Endothelial cell of umbilical vein (primary cell): Measurements from ENCODE around the gene HYAL2. TPM values are rescaled to one million over a fixed set of nuclear protein-coding genes. Genes with fewer than 3 reads are reported as not detected.

Experiments used
- BruUV-seq: library from RNA; stranded (reverse); fragments of 400-500 nt; replicated peaks from 2 replicates; lab custom pipeline; 2021; lab: Mats Ljungman, UMichigan
- CTCF ChIA-PET: fragments of 300-600, 350-600 bp; sonication (Branson Sonifier 250); formaldehyde crosslinking; loops from one replicate; lab custom pipeline; 2021; ENCODE audit warnings: antibody characterized with exemption, inconsistent platforms; lab: Charles Lee
- POLR2A ChIA-PET: fragments of 300-600, 350-600 bp; sonication (Branson Sonifier 250); formaldehyde crosslinking; loops from one replicate; lab custom pipeline; 2021; ENCODE audit warnings: antibody characterized with exemption, inconsistent platforms; lab: Charles Lee
- DNase-seq: peaks from one replicate; pipeline ENCODE4 v3.0.0-alpha.2; 2011; ENCODE audit warnings: low read depth, low spot score
- FAIRE-seq: peaks from 2 replicates; lab custom pipeline; 2011; peaks lifted over from hg19 to GRCh38; lab: Jason Lieb, UNC
- H2AFZ ChIP-seq: 2 replicates; pipeline ENCODE4 v1.6.0; 2012; ENCODE audit warnings: low read depth, low read length, control low read depth, inconsistent platforms
- H3K27ac ChIP-seq: 2 replicates; pipeline ENCODE4 v1.5.1; 2011; ENCODE audit warnings: low read depth, mild to moderate bottlenecking, control low read depth, low read length, moderate library complexity; ENCODE audit not compliant: insufficient read depth
- H3K27me3 ChIP-seq, 2 experiments: 2 replicates each; pipeline versions ENCODE4 v1.6.0 to v1.6.1; 2011; ENCODE audit warnings: low read length in 2 of 2, mixed read lengths in 1 of 2; ENCODE audit not compliant: control insufficient read depth in 2 of 2, insufficient read depth in 2 of 2
- H3K36me3 ChIP-seq, 2 experiments: 2 replicates in 1 of 2; 3 replicates in 1 of 2; pipeline ENCODE4 v1.5.1; 2011; ENCODE audit warnings: low read length in 2 of 2, mild to moderate bottlenecking in 1 of 2, moderate library complexity in 1 of 2; ENCODE audit not compliant: control insufficient read depth in 2 of 2, insufficient read depth in 2 of 2; ENCODE audit errors: extremely low read depth in 1 of 2
- H3K4me1 ChIP-seq: 3 replicates; pipeline ENCODE4 v1.5.1; 2011; ENCODE audit warnings: mild to moderate bottlenecking, low read length; ENCODE audit not compliant: control insufficient read depth, insufficient read depth; ENCODE audit errors: extremely low read depth
- H3K4me2 ChIP-seq: 2 replicates; pipeline ENCODE4 v1.6.1; 2011; ENCODE audit warnings: low read length, control low read depth, mixed read lengths; ENCODE audit not compliant: insufficient read depth
- H3K4me3 ChIP-seq, 3 experiments: fragments of 200-600 bp in 1 of 3; sonication (generic), shearing (Covaris generic) in 1 of 3; replicated peaks in 1 of 3; 2 replicates each; pipeline ENCODE4 v1.5.1; 2011 to 2016; ENCODE audit warnings: control low read depth in 3 of 3, low read length in 3 of 3, mild to moderate bottlenecking in 2 of 3, inconsistent platforms in 1 of 3, low read depth in 1 of 3, moderate library complexity in 1 of 3; ENCODE audit not compliant: insufficient read depth in 1 of 3
- H3K79me2 ChIP-seq: 2 replicates; pipeline ENCODE4 v1.6.0; 2012; ENCODE audit warnings: low read length, inconsistent platforms; ENCODE audit not compliant: control insufficient read depth, insufficient read depth
- H3K9ac ChIP-seq: replicated peaks from 2 replicates; pipeline ENCODE3; 2011; ENCODE audit warnings: low read length, control low read depth; ENCODE audit not compliant: insufficient read depth; ENCODE audit errors: extremely low read depth
- H3K9me1 ChIP-seq: replicated peaks from 3 replicates; pipeline ENCODE4 v1.6.0; 2011; ENCODE audit warnings: mild to moderate bottlenecking, low read length; ENCODE audit not compliant: control insufficient read depth, insufficient read depth; ENCODE audit errors: extremely low read depth
- H3K9me3 ChIP-seq: replicated peaks from 2 replicates; pipeline ENCODE4 v1.5.1; 2012; ENCODE audit warnings: low read length, inconsistent platforms; ENCODE audit not compliant: control insufficient read depth, insufficient read depth
- H4K20me1 ChIP-seq: replicated peaks from 2 replicates; pipeline ENCODE3; 2011; ENCODE audit warnings: mild to moderate bottlenecking, low read length; ENCODE audit not compliant: control insufficient read depth, insufficient read depth; ENCODE audit errors: extremely low read depth
- FOS ChIP-seq: IDR thresholded peaks from 2 replicates; pipeline ENCODE4 v1.6.1; 2011; ENCODE audit warnings: mild to moderate bottlenecking, low read length, moderate library complexity, borderline replicate concordance; ENCODE audit not compliant: insufficient read depth
- GATA2 ChIP-seq: IDR thresholded peaks from 2 replicates; pipeline ENCODE4 v1.7.0; 2011; ENCODE audit warnings: low read depth, mild to moderate bottlenecking, moderate library complexity, mixed read lengths, low read length; ENCODE audit not compliant: insufficient read length, insufficient read depth
- JUN ChIP-seq: IDR thresholded peaks from 2 replicates; pipeline ENCODE4 v1.6.1; 2011; ENCODE audit warnings: borderline replicate concordance, low read depth; ENCODE audit not compliant: insufficient read length, insufficient read depth
- MAX ChIP-seq: IDR thresholded peaks from 2 replicates; pipeline ENCODE4 v1.6.1; 2011; ENCODE audit not compliant: insufficient read depth, insufficient read length
- MYC ChIP-seq: IDR thresholded peaks from one replicate; pipeline ENCODE4 v1.6.1; 2011; ENCODE audit warnings: mild to moderate bottlenecking, low read depth, low read length
- POLR2A ChIP-seq: IDR thresholded peaks from 2 replicates; pipeline ENCODE4 v1.6.1; 2012; ENCODE audit warnings: low read depth, mild to moderate bottlenecking, control low read depth, low read length
- POLR2AphosphoS5 ChIP-seq: IDR thresholded peaks from 2 replicates; pipeline ENCODE4 v1.6.1; 2012; ENCODE audit warnings: low read depth, mild to moderate bottlenecking, control low read depth, low read length, moderate library complexity; ENCODE audit not compliant: insufficient read depth
- dilution Hi-C: fragments of 300-500 bp; cut with MboI; formaldehyde crosslinking; loops from one replicate; pipeline ENCODE4 v1.15.0; 2019; ENCODE audit warnings: low sequenced_read_pairs; ENCODE audit not compliant: extremely low pct_ligation_motif_present
- intact Hi-C: fragments of 100-400 bp; cut with micrococcal nuclease; formaldehyde crosslinking; loops from one replicate; pipeline ENCODE4 v1.10.0; 2022
- polyA plus RNA-seq, 4 experiments: library from polyadenylated mRNA; depleted of rRNA in 3 of 4; stranded (reverse) in 3 of 4; unstranded in 1 of 4; fragments of >200 nt; gene quantifications; 2 replicates each; pipeline versions ENCODE4 v1.2.1 to v1.2.3, GENCODE V29; 2011 to 2012; ENCODE audit warnings: missing spikeins in 1 of 4
- total RNA-seq: library from RNA; stranded (reverse); gene quantifications from 2 replicates; pipeline ENCODE4 v1.2.3, GENCODE V29; 2021

HYAL2 gene
- total and polyA plus RNA-seq, 2 donors (not counting 3 experiments of a cell fraction or from before 2014, with no cell fraction given) = 266 to 970 TPM

- no TSS peak for BruUV-seq
- Histone ChIP-seq H3K9ac (peak overlapping the region; percentile 72), H4K20me1 (peaks cover 6% of the 10 kb centered on the region), H3K9me1 (no peaks in the 10 kb centered on the region), H3K4me1 (peaks cover 31% of the 10 kb centered on the region), H3K9me3 (no peaks in the 10 kb centered on the region), H3K27me3 (no peaks in the 10 kb centered on the region), H2AFZ (no peak overlapping the region), H3K36me3 (peaks cover 8 to 28% of the 10 kb centered on the region in 2 experiments), H3K4me2 (peak overlapping the region; percentile 90), H3K27ac (no peak overlapping the region), H3K4me3 (peak overlapping the region; percentile 5 to 83 (median 63)), H3K79me2 (peaks cover 43% of the 10 kb centered on the region)
- ChIA-PET CTCF (interaction anchor here (0.5 to 2.1 kb wide), 7 partner anchors 9 to 258 kb away, joined by 3 to 14 read pairs (median 4); partner anchors contain the start of gene ZMYND10), POLR2A (no interaction called here)
- FAIRE-seq = no peak
- TF ChIP-seq FOS (no peak), GATA2 (no peak), JUN (no peak), MAX (no peak), MYC (no peak)
- intact Hi-C loops (loop anchor here (5.0 kb wide), 1 partner anchor 1035 kb away; the partner anchor contains the start of gene RBM15B), dilution Hi-C loops (no loop called here)
- DNase-seq = no peak
Observed at GRCh38 chr3:50357481-50357880, 34.9 kb upstream of the HYAL2 start.

GRCh38 chr3:50356553-50356952, 34.0 kb upstream of the HYAL2 start:
- FAIRE-seq (no peak), DNase-seq (no peak)
- peak overlapping the region; percentile 90 for H3K4me2 ChIP-seq
- intact Hi-C loops (loop anchor here (5.0 kb wide), 1 partner anchor 1036 kb away; the partner anchor contains the start of gene RBM15B), dilution Hi-C loops (no loop called here)
- no peak overlapping the region for H3K9ac ChIP-seq
- H4K20me1 ChIP-seq = peaks cover 6% of the 10 kb centered on the region
- TF ChIP-seq MAX (no peak), GATA2 (no peak), POLR2A (peak; percentile 48), JUN (no peak), POLR2AphosphoS5 (no peak), FOS (no peak)
- H3K9me3 ChIP-seq = no peaks in the 10 kb centered on the region
- no peak overlapping the region for H2AFZ ChIP-seq
- ChIA-PET CTCF (interaction anchor here (1.0 to 2.1 kb wide), 6 partner anchors 9 to 259 kb away, joined by 3 to 14 read pairs (median 4); partner anchors contain the start of gene ZMYND10), POLR2A (no interaction called here)
- peaks cover 8 to 28% of the 10 kb centered on the region in 2 experiments for H3K36me3 ChIP-seq
- no peaks in the 10 kb centered on the region for H3K9me1 ChIP-seq
- H3K4me3 ChIP-seq = peak overlapping the region in 2 of 3 experiments; percentile 6 to 63
- peaks cover 33% of the 10 kb centered on the region for H3K4me1 ChIP-seq
- H3K79me2 ChIP-seq = peaks cover 43% of the 10 kb centered on the region
- BruUV-seq = no TSS peak
- H3K27me3 ChIP-seq = no peaks in the 10 kb centered on the region
- H3K27ac ChIP-seq = no peak overlapping the region
